T follicular helper cell (primary cell): ENCODE data around the gene THSD7B.
"Not testable (repeated sequence)": the region's sequence is repeated elsewhere in the genome, so short reads cannot be mapped to it uniquely, and the experiment has no call there.

Experiments used
- DNase-seq: peaks from one replicate; pipeline ENCODE4 v3.0.0-alpha.2; 2020; ENCODE audit warnings: low read depth

THSD7B gene

DNA sequence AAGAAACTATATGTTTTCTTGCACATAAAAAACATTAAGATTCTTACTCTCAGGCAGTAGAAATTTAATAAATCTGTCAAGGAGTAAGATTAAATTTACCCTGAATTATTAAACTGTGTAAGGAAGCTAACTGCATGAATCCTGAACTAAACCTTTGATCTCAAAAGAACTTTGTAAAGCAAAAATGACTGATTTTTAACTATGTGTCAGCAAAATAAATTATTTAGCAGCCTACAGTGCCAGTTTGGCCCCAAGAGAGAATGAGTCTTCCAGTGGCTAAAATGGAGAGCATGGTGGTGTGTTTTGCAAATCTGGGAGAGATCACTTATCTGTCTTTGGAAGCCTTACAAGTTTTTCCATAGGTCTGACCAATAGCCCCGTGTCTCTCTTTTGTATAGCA is 190.7 kb downstream of the THSD7B start:
- no peak for DNase-seq

DNA sequence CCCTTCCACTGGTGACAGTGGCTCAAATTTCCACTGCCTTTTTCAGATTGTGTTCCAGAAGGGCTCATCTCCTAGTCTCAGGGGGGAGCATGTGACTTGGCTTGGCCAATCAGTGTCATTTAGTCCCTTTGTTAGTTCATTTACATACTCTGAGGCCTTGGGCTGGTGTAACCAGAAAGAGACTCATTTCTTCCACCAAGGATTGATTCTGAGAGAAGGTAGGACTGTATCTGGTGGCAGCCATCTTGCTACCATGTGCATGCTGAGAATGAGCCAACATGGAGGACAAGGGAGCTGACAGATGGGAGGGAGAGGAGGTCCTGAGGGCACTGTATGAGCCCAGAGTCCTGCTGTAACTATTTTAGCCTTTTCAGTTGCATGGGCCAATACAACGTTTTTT is 191.7 kb downstream of the THSD7B start:
- DNase-seq: no peak

GRCh38 chr2:136962105-136962725 is 196.9 kb downstream of the THSD7B start:
- no peak for DNase-seq

DNA sequence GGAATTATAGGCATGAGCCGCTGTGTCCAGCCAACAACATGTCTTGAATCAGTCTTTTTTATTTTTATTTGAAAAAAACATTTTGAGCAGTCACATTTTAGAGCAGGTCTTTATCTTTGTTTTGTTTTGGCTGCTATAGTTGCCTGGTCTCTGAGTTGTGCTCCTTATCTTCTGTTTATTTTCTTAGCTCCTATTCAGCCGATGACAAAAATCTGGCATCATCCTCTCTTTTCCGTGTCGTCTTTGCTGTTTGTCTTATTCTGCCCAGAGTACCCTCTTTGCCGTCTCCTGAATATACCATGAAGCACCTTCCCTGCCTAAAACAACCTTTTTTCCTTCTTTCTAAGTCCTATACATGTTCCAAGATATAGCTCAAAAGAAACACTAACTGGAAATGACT is 201.1 kb downstream of the THSD7B start:
- DNase-seq: no peak

- DNase-seq: no peak
Observed at GRCh38 chr2:136980303-136980702, 215.0 kb downstream of the THSD7B start.

DNA sequence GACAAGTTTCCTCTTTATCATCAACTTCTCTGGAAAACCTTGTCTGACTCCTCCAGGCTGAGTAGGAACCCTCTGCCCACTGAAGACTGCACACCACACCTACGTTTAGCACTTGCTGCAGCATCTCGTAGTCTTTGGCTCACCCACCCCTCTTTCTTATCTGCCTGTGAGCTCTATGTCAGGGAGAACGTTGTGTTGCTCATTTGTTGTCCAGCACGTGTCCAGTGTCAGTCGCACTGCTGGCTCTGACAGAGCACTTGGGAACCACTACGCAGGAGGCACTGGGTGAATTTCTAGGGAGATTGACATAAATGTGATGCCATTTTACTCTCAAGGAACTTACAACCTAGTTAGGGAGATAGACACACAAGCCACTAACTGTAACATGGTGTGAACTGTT is 216.3 kb downstream of the THSD7B start:
- DNase-seq: not testable (repeated sequence)

- DNase-seq: no peak
Observed at GRCh38 chr2:136985044-136985443, 219.7 kb downstream of the THSD7B start.

DNA sequence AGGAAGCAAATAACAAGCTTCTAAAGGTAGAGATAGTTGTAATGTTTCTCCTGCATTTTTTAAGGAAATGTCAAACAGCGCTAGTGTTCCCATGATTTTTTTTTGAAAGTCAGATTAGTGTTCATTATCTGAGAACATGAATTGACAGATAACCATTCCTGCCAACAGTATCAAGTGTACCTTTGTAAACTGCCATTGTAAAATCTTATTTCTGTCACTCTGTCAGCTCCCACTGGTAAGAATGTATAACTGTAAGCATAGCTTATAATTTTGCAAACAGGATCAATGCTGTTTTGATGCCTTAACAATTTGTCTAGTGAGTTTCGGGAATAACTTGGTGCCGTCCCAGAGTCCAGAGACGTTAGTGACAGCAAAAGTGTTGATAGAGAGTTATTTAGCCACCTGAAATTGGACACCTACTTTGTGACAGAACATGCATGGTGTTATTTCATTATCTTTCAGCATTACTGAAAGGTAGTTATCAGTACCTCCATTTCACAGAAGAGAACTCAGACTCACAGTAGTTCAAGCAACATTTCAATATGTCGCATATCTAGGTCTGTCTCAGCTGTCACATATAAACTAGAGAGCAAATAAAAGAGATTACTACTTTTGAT is 221.4 kb downstream of the THSD7B start:
- DNase-seq: no peak

DNA sequence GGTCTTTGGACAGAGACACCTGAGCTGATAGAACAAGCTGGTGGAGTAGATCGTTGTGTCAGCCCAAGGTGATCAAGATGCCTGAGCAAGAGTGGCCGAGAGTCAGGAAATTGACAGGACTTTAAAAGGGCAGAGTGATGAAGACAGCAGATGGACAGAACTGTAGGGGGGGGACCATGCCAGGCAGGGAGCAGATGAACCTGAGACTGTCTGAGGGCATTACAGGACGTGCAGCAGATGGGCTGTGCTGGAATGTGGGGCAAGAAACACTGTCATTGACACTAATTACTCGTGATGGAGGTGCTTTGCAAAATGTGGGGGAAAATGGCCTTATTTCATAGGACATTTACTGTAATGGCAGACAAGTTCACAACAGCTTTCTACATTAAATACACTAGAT is 225.0 kb downstream of the THSD7B start:
- DNase-seq: no peak

DNA sequence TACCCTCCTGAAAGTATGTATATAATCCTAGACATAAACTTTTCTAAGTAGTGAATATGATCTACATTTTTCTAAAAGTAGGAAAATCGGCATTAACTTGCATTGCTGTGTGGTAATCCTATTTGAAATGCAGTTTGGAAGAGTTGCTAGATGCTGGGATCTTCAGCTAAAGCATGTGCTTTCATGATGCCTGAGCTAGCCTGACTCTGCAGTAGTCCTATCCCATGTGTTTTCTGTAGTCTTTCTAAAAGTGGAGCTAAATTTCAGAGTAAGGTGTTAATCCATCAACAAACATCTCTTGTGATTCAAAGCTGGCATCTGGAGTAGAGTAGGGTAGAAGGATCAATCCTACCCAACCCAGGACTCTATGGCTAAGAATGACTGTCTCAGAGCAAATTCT is 229.4 kb downstream of the THSD7B start:
- DNase-seq: no peak

DNA sequence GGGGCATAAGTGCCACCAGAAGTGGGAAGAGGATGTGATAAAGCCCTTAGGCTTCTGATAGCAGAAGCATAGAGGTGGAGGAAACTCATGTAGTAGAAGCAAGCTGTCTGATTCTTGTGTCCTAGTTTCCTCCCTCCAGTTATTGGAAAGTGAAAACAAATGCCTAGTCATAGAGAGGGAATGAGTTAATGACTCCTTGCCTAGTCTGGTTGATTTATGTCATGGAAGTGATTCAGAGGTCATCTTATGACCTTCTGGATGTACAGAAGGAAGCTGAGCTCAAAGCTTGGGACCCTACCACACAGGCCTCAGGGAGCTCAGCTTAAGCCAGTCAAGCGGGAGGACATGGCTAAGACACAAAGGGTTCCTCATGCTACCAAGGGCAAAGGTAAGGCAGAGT is 232.2 kb downstream of the THSD7B start:
- no peak for DNase-seq

DNA sequence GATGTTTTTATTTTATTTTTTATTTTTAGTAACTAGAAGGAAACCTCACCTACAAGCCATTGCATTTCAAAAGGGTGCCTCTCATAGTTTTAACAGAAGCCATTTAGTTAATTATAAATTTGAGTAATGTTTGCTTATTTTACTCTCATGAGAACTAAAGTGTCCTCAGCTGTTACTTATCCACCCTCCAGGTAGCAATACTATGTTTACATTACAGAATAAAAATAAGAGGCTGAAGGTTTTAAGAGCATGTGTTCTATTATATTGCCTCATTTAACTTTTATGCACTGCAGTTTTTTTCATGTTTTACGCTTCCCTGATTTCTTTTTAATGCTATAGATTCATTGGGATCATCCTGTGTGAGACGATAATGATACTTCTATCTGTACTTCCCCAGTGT is 235.5 kb downstream of the THSD7B start:
- no peak for DNase-seq

DNA sequence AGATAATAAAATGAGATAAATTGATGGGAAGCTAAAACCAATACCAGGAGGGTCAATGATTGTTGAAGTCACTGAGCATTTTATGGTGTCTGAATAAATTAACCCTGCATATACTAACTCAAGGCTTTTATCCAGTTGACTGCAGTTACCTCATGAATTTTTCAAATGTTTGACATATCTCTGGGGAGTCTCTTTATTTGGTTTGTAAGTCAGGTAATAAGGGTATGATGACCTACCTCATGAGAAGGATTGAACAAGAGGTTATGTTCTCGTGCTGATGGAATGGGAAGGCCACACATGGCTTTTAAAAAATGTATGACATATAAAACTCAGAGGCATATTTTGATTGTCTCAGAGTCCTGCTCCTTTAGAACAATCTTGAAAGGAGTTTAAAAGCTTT is 237.6 kb downstream of the THSD7B start:
- DNase-seq: no peak

DNA sequence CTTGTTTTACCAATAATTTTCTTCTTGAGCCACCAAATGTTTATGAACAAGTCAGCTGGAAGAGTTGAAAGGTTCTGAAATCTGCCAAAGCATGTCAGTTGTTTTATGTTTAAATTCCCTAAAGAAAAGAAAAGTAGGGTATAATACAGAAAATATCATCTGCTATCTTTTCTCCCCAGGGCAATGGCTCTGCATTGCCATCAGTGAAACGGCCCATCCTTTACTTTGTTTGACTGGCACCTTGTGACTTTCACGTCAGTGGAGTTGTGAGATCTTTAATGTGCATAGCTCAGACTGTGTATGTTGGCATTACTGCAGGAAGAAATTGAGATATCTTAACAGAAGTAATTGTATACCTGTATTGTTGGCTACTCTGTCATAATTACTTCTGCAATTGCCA is 239.9 kb downstream of the THSD7B start:
- DNase-seq: no peak

DNA sequence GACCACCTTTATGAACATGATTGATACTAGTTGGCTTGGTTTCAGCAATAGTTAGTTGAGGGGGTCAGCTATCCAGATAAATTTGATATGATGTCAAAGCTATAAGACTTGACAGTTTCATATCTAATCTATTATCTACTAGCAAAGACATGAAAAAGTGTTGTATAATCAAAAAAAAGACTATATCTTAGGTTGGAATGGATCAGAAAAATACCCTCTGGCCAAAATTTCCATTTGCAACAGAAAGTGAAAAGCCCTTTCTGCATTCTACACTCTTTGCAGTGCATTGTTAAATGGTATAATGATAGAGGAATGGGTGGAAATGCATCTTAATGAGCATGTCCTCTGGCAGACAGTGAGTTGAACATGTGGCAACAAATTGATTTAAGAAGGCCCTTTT is 242.6 kb downstream of the THSD7B start:
- DNase-seq: no peak

GRCh38 chr2:137009953-137010352 is 244.6 kb downstream of the THSD7B start:
- DNase-seq: no peak

- DNase-seq: no peak
Observed at GRCh38 chr2:137020452-137021196, 255.3 kb downstream of the THSD7B start.

DNA sequence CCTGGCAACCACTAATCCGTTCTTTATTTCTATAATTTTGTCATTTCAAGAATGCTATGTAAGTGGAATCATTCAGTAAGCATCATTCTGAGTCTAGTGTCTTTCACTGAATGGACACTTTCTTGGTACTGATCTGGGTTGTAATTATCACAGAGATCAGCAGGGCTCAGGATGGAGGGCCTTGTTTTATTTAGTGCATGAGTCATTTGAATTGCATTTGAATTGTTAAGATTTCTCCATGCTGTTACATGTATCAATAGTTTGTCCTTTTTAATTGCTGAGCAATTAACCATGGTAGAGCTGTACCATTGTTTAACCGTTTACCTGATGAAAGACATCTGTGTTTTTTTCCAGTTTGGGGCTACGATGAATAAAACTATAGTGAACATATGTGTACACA is 256.4 kb downstream of the THSD7B start:
- no peak for DNase-seq

DNA sequence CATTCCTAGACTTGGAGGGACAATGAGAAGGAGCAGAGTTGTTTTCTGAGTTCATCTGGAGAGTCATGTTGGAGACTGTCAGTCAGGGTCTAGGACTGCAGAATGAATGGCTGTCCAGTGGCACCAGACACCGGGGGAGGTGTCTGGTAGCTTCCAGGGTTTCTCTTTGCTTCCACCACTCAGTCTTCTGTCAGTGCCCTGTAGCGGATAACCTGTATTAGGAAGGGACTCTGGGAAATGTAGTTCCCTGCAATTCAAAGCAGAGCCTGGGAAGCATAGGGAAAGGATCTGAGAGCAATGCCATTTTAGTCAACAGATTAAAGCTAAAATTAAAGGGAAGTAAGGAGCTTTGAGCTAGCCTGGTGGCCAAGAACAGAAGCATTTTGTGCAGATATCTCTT is 257.9 kb downstream of the THSD7B start:
- DNase-seq: no peak

DNA sequence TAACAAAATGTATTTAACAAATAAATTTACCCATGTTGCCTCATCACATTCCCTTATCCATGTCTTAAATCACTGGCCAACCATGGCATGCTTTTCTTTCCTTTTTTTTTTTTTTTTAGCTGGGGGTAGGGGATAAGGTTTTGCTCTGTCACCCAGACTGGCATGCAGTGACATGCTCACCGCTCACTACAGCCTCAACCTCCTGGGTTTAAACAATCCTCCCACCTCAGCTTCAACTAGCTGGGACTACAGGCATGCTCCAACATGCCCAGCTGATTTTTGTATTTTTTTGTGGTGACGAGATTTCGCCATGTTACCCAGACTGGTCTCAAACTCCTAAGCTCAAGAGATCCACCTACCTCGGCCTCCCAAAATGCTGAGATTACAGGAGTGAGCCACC is 266.4 kb downstream of the THSD7B start:
- no peak for DNase-seq

DNA sequence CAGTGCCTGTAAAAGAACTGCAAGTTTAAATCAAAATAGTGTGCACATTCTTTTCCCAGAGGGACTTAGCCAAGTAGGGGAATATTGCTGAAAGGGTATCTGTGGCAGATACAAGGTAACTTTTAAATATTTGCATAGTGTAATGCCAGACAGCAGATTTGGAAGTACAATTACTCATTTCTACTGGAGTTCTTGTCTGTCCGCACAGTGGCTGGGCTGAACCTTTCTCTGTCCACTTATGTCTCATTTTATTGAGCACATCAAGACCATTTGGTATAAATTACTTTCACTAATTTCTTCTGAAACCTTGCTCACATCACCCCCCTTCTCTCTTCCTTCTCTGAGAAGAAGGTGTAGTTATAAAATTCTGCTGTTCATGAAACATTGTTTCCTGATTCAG is 271.3 kb downstream of the THSD7B start:
- no peak for DNase-seq

GRCh38 chr2:137039482-137040152 is 274.3 kb downstream of the THSD7B start:
- no peak for DNase-seq

GRCh38 chr2:137047369-137047768 is 282.0 kb downstream of the THSD7B start:
- no peak for DNase-seq
